ENCODE data around the gene DNAJC16.

The DNAJC16 gene

DNA sequence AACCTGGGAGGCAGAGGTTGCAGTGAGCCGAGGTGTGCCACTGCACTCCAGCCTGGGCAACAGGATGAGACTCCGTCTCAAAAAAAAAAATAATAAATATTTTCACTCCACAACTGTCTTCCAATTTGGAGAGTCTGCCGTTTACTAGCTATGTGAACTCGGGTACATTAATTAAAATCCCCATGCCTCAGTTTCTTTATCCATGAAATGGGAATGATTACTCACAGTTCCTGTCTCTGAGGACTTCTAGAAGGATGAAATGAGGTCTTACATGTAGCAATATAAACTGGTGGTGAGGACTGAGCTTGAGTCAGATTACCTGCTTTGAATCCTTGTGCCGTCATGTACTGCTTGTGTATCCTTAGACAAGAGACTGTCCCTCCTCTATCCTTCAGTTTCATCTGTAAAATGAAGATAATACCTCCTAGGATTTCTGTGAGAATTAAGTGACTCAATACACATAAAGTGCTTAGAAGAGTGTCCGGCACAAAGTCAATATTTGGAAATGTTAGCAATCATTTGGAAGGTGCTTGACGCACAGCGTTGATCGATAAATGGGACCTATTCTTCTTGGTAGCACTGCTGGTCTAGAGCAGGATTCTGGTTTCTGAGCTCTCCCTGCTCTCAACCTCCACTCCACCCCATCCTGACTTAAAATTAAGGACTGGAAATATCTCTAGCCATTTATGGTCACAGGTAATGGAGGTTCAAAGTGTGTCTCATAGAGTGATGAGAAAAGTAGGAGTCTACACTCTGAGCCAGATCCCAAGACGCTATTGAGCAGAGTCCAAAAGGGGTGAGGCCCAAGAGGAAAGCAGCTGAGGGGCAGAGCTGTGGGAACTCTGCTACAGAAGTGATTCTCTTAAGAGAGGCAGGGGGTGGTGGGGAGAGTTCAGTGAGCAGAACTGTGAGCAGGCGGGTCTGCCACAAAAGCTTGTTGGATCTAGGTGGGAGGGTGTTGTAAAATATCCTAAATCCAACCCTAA lies 79.0 kb downstream of the DNAJC16 start:
- Histone ChIP-seq H3K4me3 (ENCODE audit: low read depth in 1 of 2, low read length in 2 of 2) (peak overlapping the region in 1 of 2 donors; percentile 11), H3K4me1 (ENCODE audit: control insufficient read depth in 1 of 2, insufficient read depth in 2 of 2, low read length in 2 of 2) (peaks cover 10 to 23% of the 10 kb centered on the region in 2 donors), H3K27me3 (ENCODE audit: control insufficient read depth in 1 of 2, insufficient read depth in 2 of 2, low read length in 2 of 2) (no peaks in the 10 kb centered on the region), H3K27ac (ENCODE audit: low read depth, low read length) (no peak overlapping the region), H3K9ac (ENCODE audit: low read depth in 1 of 2, low read length in 2 of 2) (no peak overlapping the region), H3K9me3 (ENCODE audit: control insufficient read depth in 1 of 2, low read length in 2 of 2) (no peaks in the 10 kb centered on the region), H3K36me3 (ENCODE audit: control insufficient read depth in 1 of 2, insufficient read depth in 2 of 2, low read length in 2 of 2) (no peaks in the 10 kb centered on the region)

DNA sequence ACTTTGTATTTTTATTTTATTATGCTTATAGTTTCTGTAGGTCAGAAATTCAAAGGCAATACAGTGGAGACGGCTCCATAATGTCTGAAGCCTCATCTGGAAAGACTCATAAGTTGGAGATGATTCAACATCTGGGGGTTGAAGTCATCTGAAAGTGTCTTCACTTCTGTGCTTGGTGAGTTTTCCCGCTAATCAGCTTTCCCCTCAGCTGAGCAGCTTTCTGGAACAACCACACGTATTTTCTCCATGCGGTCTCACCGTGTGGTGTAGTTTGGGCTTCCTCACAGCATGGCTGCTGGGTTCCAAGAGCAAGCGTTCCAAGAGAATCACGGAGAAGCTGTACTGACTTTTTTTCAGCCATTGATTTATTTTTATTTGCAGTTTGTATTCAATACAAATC lies 83.0 kb downstream of the DNAJC16 start:
- Histone ChIP-seq H3K4me1 (ENCODE audit: control insufficient read depth in 1 of 2, insufficient read depth in 2 of 2, low read length in 2 of 2) (peaks cover 4 to 7% of the 10 kb centered on the region in 2 donors), H3K9me3 (ENCODE audit: control insufficient read depth in 1 of 2, low read length in 2 of 2) (no peaks in the 10 kb centered on the region), H3K27me3 (ENCODE audit: control insufficient read depth in 1 of 2, insufficient read depth in 2 of 2, low read length in 2 of 2) (no peaks in the 10 kb centered on the region), H3K9ac (ENCODE audit: low read depth in 1 of 2, low read length in 2 of 2) (no peak overlapping the region), H3K27ac (ENCODE audit: low read depth, low read length) (no peak overlapping the region), H3K36me3 (ENCODE audit: control insufficient read depth in 1 of 2, insufficient read depth in 2 of 2, low read length in 2 of 2) (no peaks in the 10 kb centered on the region), H3K4me3 (ENCODE audit: low read depth in 1 of 2, low read length in 2 of 2) (no peak overlapping the region)

GRCh38 chr1:15610167-15610566 lies 83.5 kb downstream of the DNAJC16 start:
- H3K27ac ChIP-seq (ENCODE audit: low read depth, low read length) = no peak overlapping the region
- H3K9ac ChIP-seq (ENCODE audit: low read depth in 1 of 2, low read length in 2 of 2) = no peak overlapping the region
- H3K4me3 ChIP-seq (ENCODE audit: low read depth in 1 of 2, low read length in 2 of 2) = no peak overlapping the region
- H3K4me1 ChIP-seq (ENCODE audit: control insufficient read depth in 1 of 2, insufficient read depth in 2 of 2, low read length in 2 of 2) = peaks cover 4 to 7% of the 10 kb centered on the region in 2 donors
- H3K27me3 ChIP-seq (ENCODE audit: control insufficient read depth in 1 of 2, insufficient read depth in 2 of 2, low read length in 2 of 2) = no peaks in the 10 kb centered on the region
- no peaks in the 10 kb centered on the region for H3K36me3 ChIP-seq (ENCODE audit: control insufficient read depth in 1 of 2, insufficient read depth in 2 of 2, low read length in 2 of 2)
- no peaks in the 10 kb centered on the region for H3K9me3 ChIP-seq (ENCODE audit: control insufficient read depth in 1 of 2, low read length in 2 of 2)

GRCh38 chr1:15616373-15617172 lies 89.9 kb downstream of the DNAJC16 start:
- Histone ChIP-seq H3K36me3 (ENCODE audit: control insufficient read depth in 1 of 2, insufficient read depth in 2 of 2, low read length in 2 of 2) (no peaks in the 10 kb centered on the region), H3K9me3 (ENCODE audit: control insufficient read depth in 1 of 2, low read length in 2 of 2) (no peaks in the 10 kb centered on the region), H3K9ac (ENCODE audit: low read depth in 1 of 2, low read length in 2 of 2) (peak overlapping the region; percentile 51 to 61), H3K27ac (ENCODE audit: low read depth, low read length) (peak overlapping the region; percentile 76), H3K27me3 (ENCODE audit: control insufficient read depth in 1 of 2, insufficient read depth in 2 of 2, low read length in 2 of 2) (no peaks in the 10 kb centered on the region), H3K4me1 (ENCODE audit: control insufficient read depth in 1 of 2, insufficient read depth in 2 of 2, low read length in 2 of 2) (peaks cover 25 to 29% of the 10 kb centered on the region in 2 donors), H3K4me3 (ENCODE audit: low read depth in 1 of 2, low read length in 2 of 2) (peak overlapping the region; percentile 61 to 81)

- no peaks in the 10 kb centered on the region for H3K27me3 ChIP-seq (ENCODE audit: control insufficient read depth in 1 of 2, insufficient read depth in 2 of 2, low read length in 2 of 2)
- peak within 1 kb of the TSS; percentile 95 to 97 for H3K9ac ChIP-seq (ENCODE audit: low read depth in 1 of 2, low read length in 2 of 2)
- peaks cover 25 to 29% of the 10 kb centered on the region in 2 donors for H3K4me1 ChIP-seq (ENCODE audit: control insufficient read depth in 1 of 2, insufficient read depth in 2 of 2, low read length in 2 of 2)
- peak within 1 kb of the TSS; percentile 97 to 98 for H3K4me3 ChIP-seq (ENCODE audit: low read depth in 1 of 2, low read length in 2 of 2)
- H3K36me3 ChIP-seq (ENCODE audit: control insufficient read depth in 1 of 2, insufficient read depth in 2 of 2, low read length in 2 of 2) = no peaks in the 10 kb centered on the region
- H3K27ac ChIP-seq (ENCODE audit: low read depth, low read length) = peak within 1 kb of the TSS; percentile 95
- H3K9me3 ChIP-seq (ENCODE audit: control insufficient read depth in 1 of 2, low read length in 2 of 2) = no peaks in the 10 kb centered on the region
Measured at GRCh38 chr1:15617173-15618076, 90.8 kb downstream of the DNAJC16 start, which contains the start of gene DDI2. Gene DDI2 (plus strand): TSS chr1:15617458. CDS start chr1:15617671, 213 bp downstream.

- Histone ChIP-seq H3K36me3 (ENCODE audit: control insufficient read depth in 1 of 2, insufficient read depth in 2 of 2, low read length in 2 of 2) (no peaks in the 10 kb centered on the region), H3K4me3 (ENCODE audit: low read depth in 1 of 2, low read length in 2 of 2) (peak overlapping the region; percentile 97 to 98), H3K27ac (ENCODE audit: low read depth, low read length) (peak overlapping the region; percentile 95), H3K9ac (ENCODE audit: low read depth in 1 of 2, low read length in 2 of 2) (peak overlapping the region; percentile 95 to 97), H3K4me1 (ENCODE audit: control insufficient read depth in 1 of 2, insufficient read depth in 2 of 2, low read length in 2 of 2) (peaks cover 29 to 32% of the 10 kb centered on the region in 2 donors), H3K9me3 (ENCODE audit: control insufficient read depth in 1 of 2, low read length in 2 of 2) (no peaks in the 10 kb centered on the region), H3K27me3 (ENCODE audit: control insufficient read depth in 1 of 2, insufficient read depth in 2 of 2, low read length in 2 of 2) (no peaks in the 10 kb centered on the region)
Measured at GRCh38 chr1:15618077-15618654, 91.5 kb downstream of the DNAJC16 start.

GRCh38 chr1:15618655-15619525 lies 92.2 kb downstream of the DNAJC16 start:
- H3K4me3 ChIP-seq (ENCODE audit: low read depth in 1 of 2, low read length in 2 of 2) = peak overlapping the region; percentile 97 to 98
- H3K4me1 ChIP-seq (ENCODE audit: control insufficient read depth in 1 of 2, insufficient read depth in 2 of 2, low read length in 2 of 2) = peaks cover 29 to 32% of the 10 kb centered on the region in 2 donors
- H3K9me3 ChIP-seq (ENCODE audit: control insufficient read depth in 1 of 2, low read length in 2 of 2) = no peaks in the 10 kb centered on the region
- peak overlapping the region; percentile 95 to 97 for H3K9ac ChIP-seq (ENCODE audit: low read depth in 1 of 2, low read length in 2 of 2)
- no peaks in the 10 kb centered on the region for H3K27me3 ChIP-seq (ENCODE audit: control insufficient read depth in 1 of 2, insufficient read depth in 2 of 2, low read length in 2 of 2)
- peak overlapping the region; percentile 95 for H3K27ac ChIP-seq (ENCODE audit: low read depth, low read length)
- no peaks in the 10 kb centered on the region for H3K36me3 ChIP-seq (ENCODE audit: control insufficient read depth in 1 of 2, insufficient read depth in 2 of 2, low read length in 2 of 2)

DNA sequence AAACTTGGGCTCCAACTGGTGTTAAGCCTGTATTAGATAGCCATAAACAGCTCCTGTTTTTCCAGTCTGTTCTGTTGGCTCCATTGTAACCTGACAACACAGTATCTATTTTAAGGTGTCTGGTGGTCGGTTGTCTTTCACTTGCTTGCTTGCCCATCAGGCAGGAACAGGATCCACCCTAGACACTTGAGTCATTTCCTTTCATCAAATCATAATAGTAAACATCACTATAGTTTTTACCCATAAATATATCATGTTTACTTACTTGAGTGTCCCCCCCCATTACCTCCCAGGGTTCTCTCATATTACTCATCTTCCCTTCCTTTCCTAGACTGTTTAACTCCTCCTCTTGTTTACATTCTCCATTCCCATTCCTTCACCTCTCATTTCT lies 93.5 kb downstream of the DNAJC16 start:
- H3K9ac ChIP-seq (ENCODE audit: low read depth in 1 of 2, low read length in 2 of 2) = no peak overlapping the region
- no peaks in the 10 kb centered on the region for H3K36me3 ChIP-seq (ENCODE audit: control insufficient read depth in 1 of 2, insufficient read depth in 2 of 2, low read length in 2 of 2)
- peaks cover 32 to 38% of the 10 kb centered on the region in 2 donors for H3K4me1 ChIP-seq (ENCODE audit: control insufficient read depth in 1 of 2, insufficient read depth in 2 of 2, low read length in 2 of 2)
- no peak overlapping the region for H3K27ac ChIP-seq (ENCODE audit: low read depth, low read length)
- H3K4me3 ChIP-seq (ENCODE audit: low read depth in 1 of 2, low read length in 2 of 2) = no peak overlapping the region
- no peaks in the 10 kb centered on the region for H3K9me3 ChIP-seq (ENCODE audit: control insufficient read depth in 1 of 2, low read length in 2 of 2)
- no peaks in the 10 kb centered on the region for H3K27me3 ChIP-seq (ENCODE audit: control insufficient read depth in 1 of 2, insufficient read depth in 2 of 2, low read length in 2 of 2)

Data from duodenal mucosa (tissue), 2 donors.